HG03442 (cell line): ENCODE data around the gene RNF157.
"Not testable (repeated sequence)": the region's sequence is repeated elsewhere in the genome, so short reads cannot be mapped to it uniquely, and the experiment has no call there.

Experiments used
- ATAC-seq: cut with Tn5 transposase; IDR thresholded peaks from one replicate; pipeline ENCODE4 v1.9.1; 2021; ENCODE audit warnings: mild to moderate bottlenecking, moderate library complexity; ENCODE audit not compliant: unreplicated experiment

Gene RNF157

GRCh38 chr17:76255801-76256429 is 15.6 kb upstream of the RNF157 start:
- no peak for ATAC-seq

DNA sequence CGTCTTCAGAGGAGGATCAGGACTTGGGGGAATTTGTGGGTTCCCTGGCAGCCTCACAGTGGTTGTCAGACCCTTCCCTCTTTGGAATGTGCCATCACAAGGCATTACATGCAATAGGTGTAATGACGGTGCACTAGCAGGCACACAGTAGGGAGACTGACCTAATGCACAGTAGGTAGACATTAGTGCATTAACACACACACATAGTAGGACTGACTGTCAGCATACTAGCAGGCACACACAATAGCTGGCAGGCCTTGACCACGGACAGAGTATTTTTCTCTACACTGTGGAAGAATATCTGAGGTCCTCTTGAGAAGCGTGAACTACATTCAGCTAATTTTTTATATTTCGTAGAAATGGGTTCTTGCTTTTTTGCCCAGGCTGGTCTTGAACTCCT is 14.0 kb upstream of the RNF157 start:
- no peak for ATAC-seq

DNA sequence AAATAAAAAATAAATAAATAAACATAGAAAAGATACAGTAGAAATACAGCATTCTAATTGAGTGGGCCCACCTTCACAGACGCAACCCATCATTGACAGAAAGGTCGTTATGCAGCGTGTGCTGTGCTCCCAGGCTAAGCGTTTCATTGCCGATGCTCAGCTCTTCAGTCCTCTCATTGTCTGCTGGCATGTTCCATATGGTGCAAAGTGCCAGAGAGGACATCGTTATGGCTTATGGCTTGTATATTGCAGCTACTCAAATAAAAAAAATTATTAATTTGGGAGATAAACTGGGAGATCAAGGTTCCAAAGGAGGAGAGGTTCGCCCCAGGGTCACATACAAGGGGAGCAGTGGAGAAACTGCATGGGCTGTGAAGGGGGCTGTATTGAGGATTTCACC is 13.5 kb upstream of the RNF157 start:
- ATAC-seq: no peak

DNA sequence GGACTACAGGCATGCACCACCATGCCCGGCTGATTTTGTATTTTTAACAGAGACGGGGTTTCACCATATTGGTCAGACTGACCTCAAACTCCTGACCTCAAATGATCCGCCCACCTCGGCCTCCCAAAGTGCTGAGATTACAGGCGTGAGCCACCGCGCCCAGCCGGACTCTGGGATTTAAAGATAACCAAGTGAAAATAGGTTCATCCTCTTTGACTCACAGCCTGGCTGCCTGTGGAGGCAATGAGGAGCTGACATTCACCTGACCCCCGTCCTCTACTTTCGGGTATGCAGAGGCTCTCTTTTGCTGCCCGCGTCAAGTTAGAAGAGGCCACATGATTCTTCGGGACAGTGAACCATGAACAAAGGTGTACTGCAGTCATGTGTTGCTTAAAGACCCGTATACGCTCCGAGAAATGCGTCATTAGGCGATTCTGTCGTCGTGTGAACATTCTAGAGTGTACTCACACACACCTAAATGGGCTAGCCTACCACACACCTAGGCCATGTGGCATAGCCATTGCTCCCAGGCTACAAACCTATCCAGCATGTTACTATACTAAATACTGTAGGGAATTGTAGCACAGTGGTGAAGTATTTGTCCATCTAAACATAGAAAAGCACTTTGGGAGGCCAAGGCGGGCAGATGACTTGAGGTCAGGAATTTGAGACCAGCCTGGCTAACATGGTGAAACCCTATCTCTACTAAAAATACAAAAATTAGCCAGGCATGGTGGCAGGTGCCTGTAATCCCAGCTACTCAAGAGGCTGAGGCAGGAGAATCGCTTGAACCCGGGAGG is 12.9 kb upstream of the RNF157 start:
- not testable (repeated sequence) for ATAC-seq

- no peak for ATAC-seq
These were observed 12.0 kb upstream of the RNF157 start for GRCh38 chr17:76252040-76252954.

DNA sequence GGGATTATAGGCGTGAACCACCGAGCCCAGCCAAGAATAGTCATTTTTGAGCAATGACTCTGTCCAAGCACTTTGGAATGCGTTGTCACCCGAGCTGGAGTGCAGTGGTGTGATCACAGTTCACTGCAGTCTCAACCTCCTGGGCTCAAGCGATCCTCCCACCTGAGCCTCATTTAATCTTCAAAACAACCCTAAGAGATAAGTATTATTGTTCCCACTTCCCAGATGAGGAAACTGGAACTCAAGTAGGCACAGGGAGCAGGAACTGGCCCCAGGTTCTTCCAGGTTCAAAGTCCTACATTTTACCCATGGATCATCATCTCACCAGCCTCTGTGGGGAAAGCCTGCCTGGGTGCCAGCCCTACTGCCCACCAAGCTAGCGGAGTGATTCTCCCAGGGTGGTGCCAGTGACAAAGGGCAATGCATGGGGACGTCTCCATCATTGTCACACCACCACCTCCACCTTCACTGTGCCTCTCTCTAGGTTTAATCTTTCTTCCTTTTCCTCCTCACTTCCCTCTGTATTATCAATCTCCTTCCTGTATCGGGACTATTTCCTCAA is 11.3 kb upstream of the RNF157 start:
- ATAC-seq: no peak

- no peak for ATAC-seq
These were observed 9.8 kb upstream of the RNF157 start for GRCh38 chr17:76250141-76250540.

- no peak for ATAC-seq
These were observed 7.9 kb upstream of the RNF157 start for GRCh38 chr17:76248013-76248782.

DNA sequence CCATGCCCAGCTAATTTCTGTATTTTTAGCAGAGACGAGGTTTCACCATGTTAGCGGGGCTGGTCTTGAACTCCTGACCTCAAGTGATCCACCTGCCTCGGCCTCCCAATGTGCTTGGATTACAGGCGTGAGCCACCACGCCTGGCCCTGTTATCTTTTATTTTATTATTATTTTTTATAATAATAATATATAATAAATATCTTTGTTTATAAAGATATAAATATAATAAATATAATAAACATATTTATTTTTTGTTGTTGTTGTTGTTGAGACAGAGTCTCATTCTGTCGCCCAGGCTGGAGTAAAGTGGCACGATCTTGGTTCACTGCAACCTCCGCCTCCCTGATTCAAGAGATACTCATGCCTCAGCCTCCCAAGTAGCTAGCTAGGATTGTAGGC is 7.0 kb upstream of the RNF157 start:
- ATAC-seq: no peak

GRCh38 chr17:76246080-76247066 is 6.1 kb upstream of the RNF157 start:
- peak; percentile 92 for ATAC-seq

DNA sequence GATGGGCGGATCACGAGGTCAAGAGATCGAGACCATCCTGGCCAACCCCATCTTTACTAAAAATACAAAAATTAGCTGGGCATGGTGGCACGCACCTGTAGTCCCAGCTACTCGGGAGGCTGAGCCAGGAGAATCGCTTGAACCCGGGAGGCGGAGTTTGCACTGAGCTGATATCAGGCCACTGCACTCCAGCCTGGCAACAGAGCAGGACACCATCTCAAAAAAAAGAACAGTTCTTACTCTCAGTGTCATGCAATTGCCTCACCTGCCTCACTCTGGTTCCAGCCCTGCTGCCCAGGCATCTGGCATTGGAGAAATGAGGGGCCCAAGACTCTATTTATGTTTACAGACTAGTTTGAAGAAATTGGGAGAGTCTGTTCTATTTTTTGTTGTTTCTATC is 4.4 kb upstream of the RNF157 start:
- not testable (repeated sequence) for ATAC-seq

DNA sequence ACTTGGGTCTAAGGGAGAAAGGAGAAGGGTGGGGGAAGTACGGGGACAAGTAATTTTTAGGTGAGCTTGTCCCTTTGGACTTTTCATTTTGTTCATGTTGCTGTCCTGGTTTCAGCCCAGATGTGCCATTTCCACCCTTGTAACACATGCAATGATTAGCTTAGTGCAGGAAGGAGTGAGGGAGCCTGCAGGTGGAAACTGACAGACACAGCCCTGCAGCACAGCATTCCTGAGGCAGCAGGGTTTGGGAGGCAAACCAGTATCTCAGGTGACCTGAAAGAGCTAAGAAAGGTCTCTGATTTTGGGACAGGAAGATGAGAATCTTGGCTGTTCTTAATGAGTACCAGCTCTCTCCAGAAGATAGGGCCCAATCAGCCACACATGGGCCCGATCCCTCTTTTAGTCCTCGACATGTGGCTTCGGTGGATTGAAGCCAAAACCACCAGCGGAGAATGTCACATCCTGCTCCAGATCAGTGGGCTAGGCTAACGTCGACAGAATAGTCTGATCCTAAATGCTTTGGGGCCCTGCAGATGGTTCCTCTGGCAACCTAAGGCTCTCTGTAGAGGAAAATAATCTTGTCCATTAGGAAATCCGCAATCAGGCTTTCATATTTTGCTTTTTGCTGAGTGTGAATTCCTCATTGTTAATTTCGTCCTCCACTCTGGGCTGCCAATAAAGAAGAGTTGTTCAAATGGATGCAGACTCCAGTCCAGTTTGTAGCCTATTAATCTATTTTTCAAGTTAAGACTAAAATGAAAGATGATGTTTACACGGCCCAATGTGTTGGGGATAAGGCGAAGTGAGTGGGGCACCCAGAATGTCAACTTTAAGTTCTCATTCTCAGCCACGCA is 3.8 kb upstream of the RNF157 start:
- ATAC-seq: no peak

DNA sequence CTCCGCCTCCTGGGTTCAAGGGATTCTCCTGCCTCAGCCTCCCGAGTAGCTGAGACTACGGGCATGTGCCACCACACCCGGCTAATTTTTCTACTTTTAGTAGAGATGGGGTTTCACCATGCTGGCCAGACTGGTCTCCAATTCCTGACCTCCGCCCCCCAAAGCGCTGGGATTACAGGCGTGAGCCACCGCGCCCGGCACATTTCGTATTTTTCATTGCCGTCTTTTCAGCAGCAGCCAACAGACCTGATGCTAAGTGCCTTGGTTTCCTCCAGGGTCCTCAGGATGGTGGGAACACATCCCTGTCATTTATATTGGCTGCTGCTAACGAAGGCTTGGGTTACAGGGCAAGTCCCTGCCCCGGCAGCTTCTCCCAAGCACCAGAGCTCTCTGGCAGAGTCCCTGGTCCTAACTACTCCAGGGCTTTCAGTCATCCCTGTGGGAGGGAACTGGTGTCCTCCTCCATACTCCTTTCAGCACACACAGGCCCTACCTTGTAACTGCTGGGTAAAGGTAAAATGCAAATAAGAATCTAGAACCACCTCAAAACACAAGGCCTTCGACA is 1.5 kb upstream of the RNF157 start:
- no peak for ATAC-seq

DNA sequence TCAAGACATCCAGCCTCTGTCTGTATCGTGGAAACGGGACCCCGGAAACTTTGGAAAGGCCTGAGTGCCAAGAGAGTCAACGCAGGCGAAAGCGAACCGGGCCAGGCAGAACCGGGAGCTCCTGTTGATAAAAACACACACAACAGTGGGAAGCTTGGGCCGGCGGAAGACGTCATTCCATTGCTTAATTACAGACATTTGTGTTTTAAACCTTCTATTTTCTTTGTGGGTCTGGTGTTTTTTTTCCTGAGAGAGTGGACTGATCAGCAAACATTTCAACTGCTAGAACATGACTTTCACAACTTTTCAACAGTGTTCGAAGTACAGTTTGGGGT is 878 bp upstream of the RNF157 start:
- no peak for ATAC-seq

- ATAC-seq: peak; percentile 11
These were observed 587 bp downstream of the RNF157 start for GRCh38 chr17:76239538-76240274.

DNA sequence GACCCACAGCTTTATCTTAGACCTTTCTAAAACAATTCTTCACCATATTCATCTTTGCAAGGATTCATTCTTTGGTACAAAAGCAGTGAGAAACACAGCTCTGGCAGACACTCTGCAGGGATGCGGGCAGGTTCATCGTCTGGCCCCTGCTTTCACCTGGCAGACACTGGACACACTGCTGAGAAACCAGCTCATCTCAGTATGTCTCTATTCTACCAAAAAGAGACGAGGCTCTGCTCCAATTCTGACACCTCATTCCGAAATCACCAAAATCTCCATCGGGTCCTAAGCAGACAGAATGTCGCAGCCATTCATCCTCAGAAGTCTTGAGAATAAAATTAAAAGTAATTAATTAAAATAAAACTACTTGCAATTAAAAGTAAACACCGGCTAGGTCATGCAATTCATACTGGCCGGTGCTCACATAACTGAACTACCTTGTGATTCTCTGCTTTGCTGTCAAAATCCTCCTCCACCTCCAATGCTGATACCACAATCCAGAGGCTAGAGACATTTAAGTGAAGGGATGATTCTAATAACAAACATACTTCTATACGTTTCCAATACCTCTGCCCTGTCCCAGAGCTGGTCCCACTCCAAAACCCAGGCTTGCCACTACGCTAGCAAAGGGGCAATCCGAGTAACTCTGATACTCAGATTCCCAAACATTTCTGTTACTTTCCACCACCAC is 1.3 kb downstream of the RNF157 start:
- no peak for ATAC-seq

GRCh38 chr17:76237859-76238313 is 2.4 kb downstream of the RNF157 start:
- ATAC-seq: no peak
